Eye (tissue), 1 donor: Measurements from ENCODE around the gene SELENOW.
A peak's percentile ranks its signal among the peaks of the same experiment; 100 is the strongest.
"Not testable (repeated sequence)": the region's sequence is repeated elsewhere in the genome, so short reads cannot be mapped to it uniquely, and the experiment has no call there.

Experiments
- DNase-seq: peaks from one replicate; pipeline ENCODE4 v3.0.0-alpha.2; 2015

SELENOW gene

DNA sequence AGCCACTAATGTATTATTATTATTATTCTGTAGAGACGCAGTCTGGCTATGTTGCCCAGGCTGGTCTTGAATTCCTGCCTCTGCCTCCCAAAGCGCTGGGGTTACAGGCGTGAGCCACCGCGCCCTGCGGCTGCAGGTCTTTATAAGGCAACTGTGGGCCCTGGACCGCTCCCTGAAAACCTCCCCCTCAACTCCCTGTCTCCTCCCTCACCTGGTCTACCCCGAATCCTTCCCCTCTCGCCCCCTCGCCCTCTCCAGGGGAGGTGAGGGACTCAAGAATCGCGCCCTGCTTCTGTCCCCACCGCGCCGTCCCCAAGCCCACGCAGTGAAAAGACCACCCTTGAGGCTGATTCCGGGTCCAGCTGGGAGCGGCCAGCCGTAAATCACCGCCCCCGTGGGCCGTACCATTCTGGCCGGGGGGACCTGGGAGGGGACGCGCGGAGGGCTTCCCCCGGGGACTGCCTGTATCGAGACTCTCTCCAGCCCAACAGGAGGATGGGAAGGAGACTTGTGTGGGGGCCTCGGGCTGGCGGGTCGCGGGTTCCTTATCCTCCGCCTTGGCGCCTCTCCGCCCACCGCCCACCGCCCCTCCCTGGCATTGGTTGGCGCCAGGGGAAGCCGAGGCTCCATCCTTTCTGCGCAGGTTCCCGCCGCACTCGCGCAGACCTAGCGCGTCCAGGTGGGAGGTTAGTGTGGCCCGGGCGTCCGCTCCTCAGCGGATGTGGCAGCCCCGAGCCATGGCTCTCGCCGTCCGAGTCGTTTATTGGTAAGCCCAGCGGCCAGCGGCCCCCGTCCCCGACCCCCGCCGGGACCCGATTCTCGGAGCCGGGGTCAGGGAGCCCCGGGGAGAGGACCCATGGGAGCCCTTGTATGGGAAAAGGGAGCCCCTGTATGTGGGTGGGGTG lies at the start of gene SELENOW:
Gene SELENOW, plus strand, starts transcription at position 655 of the 905 bp plus-strand sequence. Its CDS starts 83 bp downstream, at position 738.
- DNase-seq, result peak; percentile 94

DNA sequence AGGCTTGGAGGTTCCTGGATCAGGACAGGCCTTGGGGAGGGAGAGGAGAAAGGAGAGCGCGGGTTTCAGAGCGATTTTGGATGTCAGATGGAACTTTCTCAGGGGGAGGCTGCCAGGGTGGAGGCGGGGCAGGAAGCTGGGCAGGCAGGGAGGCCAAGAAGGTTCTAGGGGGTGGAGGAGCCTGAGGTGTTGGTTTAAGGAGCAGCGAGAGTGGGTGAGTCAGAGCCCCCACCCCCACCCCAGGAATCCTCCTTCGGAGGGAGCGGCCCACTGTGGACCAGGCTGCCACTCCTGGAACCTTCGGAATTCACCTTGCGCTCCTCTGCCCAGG lies 49.1 kb upstream of the SELENOW start:
- peak; percentile 53 for DNase-seq

DNA sequence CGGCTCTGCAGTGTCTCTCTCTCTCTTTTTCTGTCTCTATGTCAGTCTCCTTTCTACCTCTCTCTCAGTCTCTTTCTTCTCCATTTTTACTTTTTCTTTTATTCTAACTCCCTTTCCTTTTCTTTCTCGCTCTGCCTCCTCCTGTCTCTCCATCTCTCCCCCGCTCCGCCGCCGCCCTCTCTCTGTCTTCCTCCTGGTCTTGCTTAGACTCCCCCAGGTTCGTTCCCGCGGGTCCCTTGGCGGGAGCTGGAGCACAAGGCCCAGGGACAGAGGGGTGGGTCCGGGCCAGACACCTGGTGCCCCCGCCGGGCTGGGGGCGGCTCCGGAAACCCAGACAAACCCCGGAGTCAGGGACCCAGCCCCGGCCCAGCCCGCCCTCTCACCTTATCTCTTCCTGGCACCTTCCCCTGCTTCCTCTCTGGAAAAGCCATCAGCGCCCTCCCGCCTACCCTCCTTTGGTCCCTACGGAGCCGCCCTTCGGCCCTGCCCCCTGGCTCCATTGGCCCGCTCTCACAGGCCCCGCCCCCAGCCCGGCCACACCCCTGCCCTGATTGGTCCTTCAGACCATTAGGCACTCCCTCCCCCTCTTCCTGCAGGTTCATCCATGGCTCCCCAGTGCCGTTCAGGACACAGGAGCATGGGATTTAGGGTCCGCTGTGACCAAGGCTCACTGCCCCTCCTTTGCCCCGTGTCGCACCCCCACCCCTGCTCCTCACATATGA lies 48.5 kb upstream of the SELENOW start:
- no peak for DNase-seq

DNA sequence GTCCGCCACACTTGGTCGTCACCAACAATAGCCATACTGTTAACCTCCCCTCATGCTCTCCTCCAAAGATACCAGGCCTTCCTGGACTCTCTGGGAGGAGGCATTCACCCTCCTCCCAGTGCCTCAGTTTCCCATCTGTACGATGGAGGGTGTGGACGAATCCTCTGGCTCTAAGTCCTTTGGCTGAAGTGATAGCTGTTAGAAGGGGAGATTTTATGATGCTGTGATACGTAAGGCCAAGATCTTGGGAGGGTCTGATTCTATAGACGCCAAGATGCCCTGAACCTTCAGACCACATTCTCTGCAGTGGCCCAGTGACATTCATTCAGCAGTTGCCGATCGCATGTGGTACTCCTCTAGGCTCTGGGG lies 48.0 kb upstream of the SELENOW start:
- no peak for DNase-seq

DNA sequence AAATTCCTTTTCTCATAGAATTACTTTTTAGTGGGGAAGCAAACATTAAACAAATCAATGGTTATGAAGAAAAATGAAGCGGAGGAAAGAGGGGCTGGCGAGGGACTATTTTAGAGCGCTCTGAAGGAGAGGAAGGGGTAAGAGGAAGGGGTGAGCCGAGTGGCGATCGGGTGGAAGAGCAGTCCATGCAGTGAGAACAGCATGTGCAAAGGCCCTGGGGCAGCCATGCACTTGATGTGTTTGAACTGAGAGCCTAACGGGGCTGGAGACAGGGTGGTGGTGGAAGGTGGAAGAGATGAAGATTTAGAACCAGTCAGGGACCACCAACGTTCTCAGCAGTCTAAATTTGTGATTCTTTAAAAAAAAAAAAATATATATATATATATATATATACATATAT lies 47.6 kb upstream of the SELENOW start:
- no peak for DNase-seq

DNA sequence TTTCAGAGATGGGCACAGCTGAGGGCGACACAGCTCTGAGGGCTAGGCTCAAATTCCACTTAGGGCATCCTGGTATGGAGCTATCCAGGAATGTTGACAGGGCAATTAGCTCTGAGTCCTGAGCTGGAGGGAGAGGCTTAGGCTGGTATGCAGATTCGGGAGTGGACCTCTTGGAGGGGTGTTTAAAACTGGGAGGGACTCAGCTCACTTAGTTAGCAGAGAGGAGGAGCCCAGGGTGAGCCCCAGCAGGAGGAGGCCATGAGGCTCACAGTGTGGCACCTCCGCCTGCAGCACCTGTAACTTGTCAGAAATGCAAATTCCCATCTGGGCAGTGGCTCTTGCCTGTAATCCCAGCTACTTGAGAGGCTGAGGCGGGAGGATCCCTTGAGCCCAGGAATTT lies 43.4 kb upstream of the SELENOW start:
- no peak for DNase-seq

DNA sequence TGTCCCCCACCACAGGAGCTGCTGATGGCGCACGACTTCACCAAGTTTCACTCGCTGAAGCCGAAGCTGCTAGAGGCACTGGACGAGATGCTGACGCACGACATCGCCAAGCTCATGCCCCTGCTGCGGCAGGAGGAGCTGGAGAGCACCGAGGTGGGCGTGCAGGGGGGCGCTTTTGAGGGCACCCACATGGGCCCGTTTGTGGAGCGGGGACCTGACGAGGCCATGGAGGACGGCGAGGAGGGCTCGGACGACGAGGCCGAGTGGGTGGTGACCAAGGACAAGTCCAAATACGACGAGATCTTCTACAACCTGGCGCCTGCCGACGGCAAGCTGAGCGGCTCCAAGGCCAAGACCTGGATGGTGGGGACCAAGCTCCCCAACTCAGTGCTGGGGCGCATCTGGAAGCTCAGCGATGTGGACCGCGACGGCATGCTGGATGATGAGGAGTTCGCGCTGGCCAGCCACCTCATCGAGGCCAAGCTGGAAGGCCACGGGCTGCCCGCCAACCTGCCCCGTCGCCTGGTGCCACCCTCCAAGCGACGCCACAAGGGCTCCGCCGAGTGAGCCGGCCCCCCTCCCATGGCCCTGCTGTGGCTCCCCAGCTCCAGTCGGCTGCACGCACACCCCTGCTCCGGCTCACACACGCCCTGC lies 37.5 kb upstream of the SELENOW start:
- DNase-seq, result no peak

DNA sequence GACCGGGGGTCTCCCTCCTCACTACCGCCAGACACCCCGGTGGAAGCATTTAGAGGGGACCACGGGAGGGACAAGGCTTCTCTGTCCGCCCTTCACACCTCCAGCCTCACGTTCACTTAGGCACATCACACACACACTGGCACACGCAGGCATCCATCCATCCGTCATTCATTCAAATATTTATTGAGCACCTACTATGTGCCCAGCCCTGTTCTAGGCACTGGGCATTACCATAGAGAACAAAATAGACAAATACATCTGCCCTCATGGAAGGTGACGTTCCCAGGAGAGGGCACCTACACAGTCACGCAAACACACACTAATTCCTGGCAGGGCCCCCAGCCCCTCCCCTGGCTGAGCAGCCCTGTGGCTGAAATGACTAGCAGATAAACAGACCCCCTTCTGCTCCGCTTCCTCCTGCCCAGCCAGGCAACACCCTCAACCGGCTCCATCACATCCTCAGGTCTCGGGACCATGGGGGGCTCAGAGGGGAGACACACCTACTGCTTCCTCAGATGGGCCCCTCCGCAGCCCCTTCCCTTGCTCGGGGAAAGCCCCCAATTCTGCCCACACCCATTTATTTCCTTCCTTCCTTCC lies 36.9 kb upstream of the SELENOW start:
- no peak for DNase-seq

DNA sequence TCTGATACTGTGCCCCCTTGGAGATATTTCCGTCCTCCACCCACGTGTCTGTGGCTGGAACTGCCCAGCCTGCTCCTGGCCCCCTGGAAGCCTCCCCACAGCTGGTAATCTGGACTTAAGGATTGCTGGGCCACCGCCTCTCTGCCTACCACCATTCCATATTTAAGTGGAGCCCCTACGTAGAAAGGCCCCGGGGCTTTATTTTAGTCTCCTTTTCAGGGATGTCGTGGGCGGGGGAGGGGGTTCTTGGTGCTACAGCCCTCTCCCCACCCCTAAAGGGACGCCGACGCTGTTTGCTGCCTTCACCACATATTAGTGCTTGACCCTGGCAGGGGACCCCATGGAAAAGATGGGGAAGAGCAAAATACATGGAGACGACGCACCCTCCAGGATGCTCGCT lies 35.9 kb upstream of the SELENOW start:
- peak; percentile 36 for DNase-seq

DNA sequence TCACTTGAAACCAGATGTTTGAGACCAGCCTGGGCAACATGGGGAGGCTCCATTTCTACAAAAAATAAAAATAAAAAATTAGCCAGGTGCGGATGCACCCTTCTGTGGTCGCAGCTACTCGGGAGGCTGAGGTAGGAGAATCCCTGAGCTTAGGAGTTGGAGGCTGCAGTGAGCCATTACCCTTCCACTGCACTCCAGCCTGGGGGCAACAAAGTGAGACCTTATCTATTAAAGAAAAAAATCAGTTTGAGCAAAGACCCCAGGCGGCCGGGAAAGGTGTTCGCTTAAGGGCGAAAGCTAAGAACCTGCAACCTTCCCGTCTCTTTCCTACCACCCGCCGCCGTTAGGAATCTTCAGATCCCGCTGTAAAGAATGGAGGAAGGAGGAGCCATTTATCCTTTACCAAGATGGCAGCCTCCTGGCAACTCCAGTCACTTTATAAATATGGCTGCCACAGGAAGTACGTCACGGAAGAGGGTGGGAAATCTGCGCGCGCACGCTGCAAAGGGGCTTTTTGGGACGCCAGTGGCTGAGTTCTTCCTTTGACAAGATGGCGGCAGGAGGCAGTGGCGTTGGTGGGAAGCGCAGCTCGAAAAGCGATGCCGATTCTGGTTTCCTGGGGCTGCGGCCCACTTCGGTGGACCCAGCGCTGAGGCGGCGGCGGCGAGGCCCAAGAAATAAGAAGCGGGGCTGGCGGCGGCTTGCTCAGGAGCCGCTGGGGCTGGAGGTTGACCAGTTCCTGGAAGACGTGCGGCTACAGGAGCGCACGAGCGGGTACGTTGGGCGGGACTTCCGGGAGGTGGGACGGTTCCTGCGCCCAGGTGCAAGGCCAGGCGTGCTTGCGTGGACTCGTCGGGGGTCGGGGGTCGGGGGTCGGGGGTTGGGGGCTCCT lies 33.2 kb upstream of the SELENOW start, which contains the start of gene NOP53:
Gene NOP53, plus strand, starts transcription at position 537 of the 892 bp plus-strand sequence. Its CDS starts 14 bp downstream, at position 551.
- peak; percentile 99 for DNase-seq

DNA sequence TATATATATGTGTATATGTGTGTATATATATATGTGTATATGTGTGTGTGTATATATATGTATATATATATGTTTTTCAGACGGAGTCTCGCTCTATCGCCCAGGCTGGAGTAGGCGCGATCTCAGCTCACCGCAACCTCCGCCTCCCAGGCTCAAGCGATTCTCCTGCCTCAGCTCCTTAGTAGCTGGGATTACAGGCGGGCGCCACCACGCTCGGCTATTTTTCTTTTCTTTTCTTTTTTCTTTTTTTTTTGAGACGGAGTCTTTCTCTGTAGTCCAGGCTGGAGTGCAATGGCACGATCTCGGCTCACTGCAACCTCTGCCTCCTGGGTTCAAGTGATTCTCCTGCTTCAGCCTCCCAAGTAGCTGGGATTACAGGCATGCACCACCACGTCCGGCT lies 32.4 kb upstream of the SELENOW start:
- not testable (repeated sequence) for DNase-seq

DNA sequence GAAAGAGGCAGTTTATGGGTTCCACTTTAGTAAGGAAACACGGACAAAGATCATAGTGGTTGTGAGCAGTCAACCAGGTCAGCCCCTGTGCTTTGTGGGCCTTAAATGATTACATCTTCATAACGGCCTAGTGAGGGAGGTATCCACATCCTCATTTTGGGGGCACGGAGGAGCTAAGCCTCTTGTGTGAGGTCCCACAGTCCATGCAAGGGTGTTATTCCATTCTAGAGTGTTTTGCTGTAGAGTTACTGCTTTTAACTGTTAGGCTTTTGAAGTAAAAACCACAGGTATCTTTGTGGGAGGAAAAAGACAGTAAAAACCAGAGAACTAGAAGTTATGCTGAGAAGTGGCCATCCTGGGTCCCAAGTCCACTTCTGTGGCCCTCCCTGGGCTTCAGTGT lies 29.2 kb upstream of the SELENOW start:
- no peak for DNase-seq

DNA sequence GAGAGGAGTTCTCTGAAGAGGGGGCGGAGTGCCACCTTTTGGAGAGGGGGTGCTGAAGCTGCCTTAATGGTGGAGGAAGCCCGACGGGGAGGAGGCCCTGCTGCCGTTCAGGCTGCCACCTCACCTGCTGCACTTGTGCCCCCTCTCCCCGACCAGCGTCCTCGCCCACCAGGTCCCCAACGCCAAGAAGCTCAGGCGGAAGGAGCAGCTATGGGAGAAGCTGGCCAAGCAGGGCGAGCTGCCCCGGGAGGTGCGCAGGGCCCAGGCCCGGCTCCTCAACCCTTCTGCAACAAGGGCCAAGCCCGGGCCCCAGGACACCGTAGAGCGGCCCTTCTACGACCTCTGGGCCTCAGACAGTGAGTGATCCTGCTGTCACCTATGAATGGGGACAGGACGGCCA lies 27.8 kb upstream of the SELENOW start:
- no peak for DNase-seq

DNA sequence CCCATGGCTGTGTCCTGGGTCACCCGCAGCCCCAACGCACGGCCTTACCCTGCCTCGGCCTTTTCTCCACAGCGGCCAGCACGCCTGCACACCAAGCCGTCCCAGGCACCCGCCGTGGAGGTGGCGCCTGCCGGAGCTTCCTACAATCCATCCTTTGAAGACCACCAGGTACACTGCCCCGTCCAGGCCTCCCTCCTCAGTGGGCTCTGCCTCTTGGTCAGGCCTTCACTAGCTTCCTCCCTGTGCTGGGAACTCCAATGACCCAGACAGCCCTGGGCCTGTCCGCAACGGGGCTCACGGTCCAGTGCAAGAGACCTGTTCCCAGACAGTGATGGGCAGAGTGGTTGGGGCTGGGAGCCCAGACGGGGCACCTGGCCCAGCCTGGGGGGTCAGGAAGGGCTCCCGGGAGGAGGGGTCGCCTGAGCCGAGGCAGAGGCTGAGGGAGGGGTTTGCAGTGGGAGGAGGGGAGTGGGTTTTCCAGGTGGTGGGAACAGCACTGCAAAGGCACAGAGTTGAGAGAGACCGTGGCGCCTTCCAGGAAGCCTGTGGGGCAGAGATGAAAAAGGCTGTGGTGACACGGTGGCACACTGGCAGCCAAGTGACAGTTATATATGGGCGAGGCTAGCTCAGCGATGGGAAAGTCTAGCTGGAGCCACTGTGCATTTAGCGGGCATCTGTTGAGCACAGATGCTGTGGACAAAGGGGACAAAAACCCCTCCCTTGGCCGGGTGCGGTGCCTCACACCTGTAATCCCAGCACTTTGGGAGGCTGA lies 25.9 kb upstream of the SELENOW start:
- no peak for DNase-seq

DNA sequence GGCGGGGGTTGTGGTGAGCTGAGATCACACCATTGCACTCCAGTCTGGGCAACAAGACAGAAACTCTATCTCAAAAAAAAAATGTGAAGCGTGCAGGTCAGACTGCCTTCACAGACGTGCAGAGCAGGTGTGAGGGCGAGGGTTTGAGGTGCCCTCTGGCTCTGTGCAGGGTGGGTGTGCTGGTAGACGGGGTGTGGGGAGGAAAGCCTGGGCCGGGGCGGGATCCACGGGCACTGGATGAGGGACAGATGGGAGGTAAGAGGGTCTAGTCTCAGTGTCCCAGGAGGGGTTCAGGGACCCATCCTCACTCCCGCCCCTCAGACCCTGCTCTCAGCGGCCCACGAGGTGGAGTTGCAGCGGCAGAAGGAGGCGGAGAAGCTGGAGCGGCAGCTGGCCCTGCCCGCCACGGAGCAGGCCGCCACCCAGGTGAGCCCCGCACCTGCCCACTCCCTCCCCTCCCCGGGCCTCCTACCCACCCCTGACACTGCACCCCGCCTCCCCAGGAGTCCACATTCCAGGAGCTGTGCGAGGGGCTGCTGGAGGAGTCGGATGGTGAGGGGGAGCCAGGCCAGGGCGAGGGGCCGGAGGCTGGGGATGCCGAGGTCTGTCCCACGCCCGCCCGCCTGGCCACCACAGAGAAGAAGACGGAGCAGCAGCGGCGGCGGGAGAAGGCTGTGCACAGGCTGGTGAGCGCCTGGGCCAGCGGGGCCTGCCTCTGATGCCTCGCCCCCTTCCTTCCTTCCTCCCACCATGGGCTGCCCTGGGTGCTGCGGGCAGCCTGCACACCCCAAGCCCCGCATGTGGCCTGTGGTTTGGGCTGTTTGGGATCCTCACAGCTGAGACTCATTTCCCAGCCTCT lies 24.1 kb upstream of the SELENOW start:
- DNase-seq, result no peak

DNA sequence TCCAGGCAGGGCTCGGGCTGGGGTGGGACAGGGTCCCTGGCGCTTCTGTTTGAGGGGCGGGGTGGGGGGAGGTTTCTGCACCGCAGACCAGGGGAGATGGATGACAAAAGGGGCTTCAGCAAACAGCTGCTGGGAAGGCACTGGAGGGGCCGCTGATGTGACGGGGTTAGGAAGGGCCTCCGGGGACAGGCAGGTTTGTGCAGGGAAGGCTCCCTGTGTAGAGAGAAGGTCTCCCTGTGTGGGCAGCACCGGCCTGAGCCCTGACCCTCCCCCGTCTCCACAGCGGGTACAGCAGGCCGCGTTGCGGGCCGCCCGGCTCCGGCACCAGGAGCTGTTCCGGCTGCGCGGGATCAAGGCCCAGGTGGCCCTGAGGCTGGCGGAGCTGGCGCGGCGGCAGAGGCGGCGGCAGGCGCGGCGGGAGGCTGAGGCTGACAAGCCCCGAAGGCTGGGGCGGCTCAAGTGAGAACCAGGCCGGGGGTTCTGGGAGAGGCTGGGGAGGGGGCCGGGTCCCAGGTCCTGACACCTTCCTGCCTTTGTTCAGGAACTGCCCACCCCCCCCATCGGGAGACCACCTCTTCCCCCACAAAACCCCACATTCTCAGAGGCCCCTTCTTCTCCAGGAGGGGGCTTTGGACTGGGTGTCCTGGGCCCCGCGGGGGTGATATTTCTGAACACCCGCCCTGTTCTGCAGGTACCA lies 23.3 kb upstream of the SELENOW start:
- no peak for DNase-seq

DNA sequence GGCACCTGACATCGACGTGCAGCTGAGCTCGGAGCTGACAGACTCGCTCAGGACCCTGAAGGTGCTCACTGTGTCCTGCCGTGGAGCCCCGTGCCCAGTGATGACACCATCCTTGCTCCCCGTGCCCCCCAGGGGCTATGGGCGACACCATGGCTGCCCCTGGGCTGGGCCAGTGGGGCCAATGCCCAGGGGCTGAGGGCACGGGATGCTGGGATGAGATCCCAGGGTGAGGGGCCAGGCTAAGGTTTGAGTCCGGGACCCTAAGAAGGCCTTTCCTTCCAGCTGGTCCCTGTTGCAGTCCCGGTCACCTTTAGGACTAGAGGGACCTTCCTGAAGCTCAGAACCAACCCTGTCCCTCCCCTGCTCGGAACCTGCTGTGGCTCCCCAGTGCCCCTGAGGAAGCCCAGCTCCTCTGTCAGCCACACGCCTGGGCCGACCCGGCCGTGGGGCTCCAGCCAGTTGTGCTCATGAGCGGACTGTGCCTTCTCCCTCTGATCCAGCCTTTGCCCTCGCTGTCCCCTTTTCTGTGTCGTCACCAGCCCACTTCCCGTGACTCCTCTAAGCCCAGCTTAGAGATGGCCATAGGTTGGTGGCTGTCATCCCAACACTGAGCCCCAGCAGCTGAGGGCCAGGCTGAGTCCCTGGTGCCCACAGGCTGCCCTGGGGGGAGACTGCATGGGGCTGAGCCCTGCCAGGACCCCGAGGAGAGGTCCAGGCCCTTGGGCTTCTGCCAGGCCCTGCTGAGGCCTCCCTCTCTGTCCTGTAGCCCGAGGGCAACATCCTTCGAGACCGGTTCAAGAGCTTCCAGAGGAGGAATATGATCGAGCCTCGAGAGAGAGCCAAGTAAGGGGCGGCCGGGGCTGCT lies 22.5 kb upstream of the SELENOW start:
- no peak for DNase-seq

DNA sequence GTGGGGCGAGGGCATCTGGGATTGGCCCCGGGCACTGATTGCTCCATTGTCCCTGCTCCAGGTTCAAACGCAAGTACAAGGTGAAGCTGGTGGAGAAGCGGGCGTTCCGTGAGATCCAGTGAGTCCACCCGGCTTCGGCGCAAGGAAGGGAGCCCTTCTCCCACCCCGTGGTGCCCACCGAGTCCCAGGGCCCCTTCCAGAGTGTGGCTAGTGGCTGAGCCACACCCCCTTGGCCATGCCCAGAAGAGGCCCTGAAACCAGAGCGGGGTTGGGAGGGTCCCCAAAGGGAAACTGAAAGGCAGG lies 21.9 kb upstream of the SELENOW start:
- no peak for DNase-seq
